Liver (tissue), 3 donors: Measurements from ENCODE around the gene ASB2.

ENCODE experiments used
- ATF3 ChIP-seq: IDR thresholded peaks from 2 replicates; pipeline ENCODE4 v1.6.1; 2016; ENCODE audit warnings: antibody characterized with exemption
- CTCF ChIP-seq: fragments of 150-350 bp; IDR thresholded peaks from 2 replicates; pipeline ENCODE4 v1.5.1; 2017; ENCODE audit warnings: improper control_type of control experiment, low read depth, low read length; ENCODE audit not compliant: missing input control
- GABPA ChIP-seq, 2 donors: IDR thresholded peaks in 1 of 2; conservative IDR thresholded peaks in 1 of 2; 2 replicates each; pipeline ENCODE4 v1.6.1; 2016; ENCODE audit warnings: antibody characterized with exemption in 2 of 2, mild to moderate bottlenecking in 1 of 2, moderate library complexity in 1 of 2
- RAD21 ChIP-seq, 2 donors: IDR thresholded peaks; 2 replicates each; pipeline ENCODE4 v1.6.1; 2016; ENCODE audit warnings: antibody characterized with exemption in 2 of 2, mild to moderate bottlenecking in 2 of 2
- REST ChIP-seq: IDR thresholded peaks from 2 replicates; pipeline ENCODE4 v1.6.1; 2016; ENCODE audit warnings: antibody characterized with exemption, mild to moderate bottlenecking
- donor health status: healthy.
- donor health status: healthy.

GRCh38 chr14:93941293-93941910 lies 35.0 kb downstream of the ASB2 start:
- TF ChIP-seq CTCF, result no peak
- no peak for TF ChIP-seq GABPA (IDR thresholded peaks at IDR 0.05 in 1 of 2, conservative IDR thresholded peaks at IDR 0.05 in 1 of 2)
- TF ChIP-seq REST, result no peak
- no peak for TF ChIP-seq RAD21 (IDR thresholded peaks at IDR 0.05)
- no peak for TF ChIP-seq ATF3
